SU-DHL-6 (cell line): Measurements from ENCODE around the gene ATP11C.
"Not testable (repeated sequence)": the region's sequence is repeated elsewhere in the genome, so short reads cannot be mapped to it uniquely, and the experiment has no call there.

Source experiments
- H2AFZ ChIP-seq: fragments of 200-600 bp; sonication (generic); 2 replicates; pipeline ENCODE4 v1.6.1; 2014; ENCODE audit warnings: low read depth, mild to moderate bottlenecking, moderate library complexity, mixed read lengths, antibody characterized with exemption, low read length; ENCODE audit not compliant: severe bottlenecking
- H3F3A ChIP-seq: fragments of 200-600 bp; shearing (Covaris generic); 2 replicates; pipeline ENCODE4 v1.6.0; 2016; ENCODE audit warnings: antibody characterized with exemption, mild to moderate bottlenecking; ENCODE audit not compliant: insufficient read depth
- H3K27ac ChIP-seq: fragments of 200-600 bp; sonication (generic); 2 replicates; pipeline ENCODE4 v1.5.1; 2016; ENCODE audit warnings: low read depth, mild to moderate bottlenecking, low read length, moderate library complexity, mixed read lengths
- H3K27me3 ChIP-seq: fragments of 200-600 bp; sonication (generic), shearing (Covaris generic); 2 replicates; pipeline ENCODE4 v1.6.0; 2014; ENCODE audit warnings: mild to moderate bottlenecking, low read length
- H3K36me3 ChIP-seq: fragments of 200-600 bp; sonication (generic); 2 replicates; pipeline ENCODE4 v1.6.1; 2014; ENCODE audit warnings: mild to moderate bottlenecking, low read length, mixed read lengths
- H3K4me2 ChIP-seq: fragments of 300-600, 200-600 bp; shearing (Covaris generic), sonication (generic); 2 replicates; pipeline ENCODE4 v1.6.0; 2014; ENCODE audit warnings: low read length, low read depth, mild to moderate bottlenecking; ENCODE audit not compliant: poor library complexity, severe bottlenecking
- H3K4me3 ChIP-seq: fragments of 200-600 bp; sonication (generic); 2 replicates; pipeline ENCODE4 v1.5.1; 2014; ENCODE audit warnings: antibody characterized with exemption, low read length, mild to moderate bottlenecking, mixed read lengths; ENCODE audit not compliant: insufficient read depth, poor library complexity, severe bottlenecking
- H3K79me2 ChIP-seq: fragments of 200-600 bp; sonication (generic); 2 replicates; pipeline ENCODE4 v1.6.1; 2014; ENCODE audit warnings: mild to moderate bottlenecking, low read length, moderate library complexity; ENCODE audit not compliant: insufficient read depth
- H3K9ac ChIP-seq: fragments of 200-600 bp; sonication (generic); 2 replicates; pipeline ENCODE4 v1.7.0; 2014; ENCODE audit warnings: mild to moderate bottlenecking, low read length
- H3K9me2 ChIP-seq: fragments of 200-600 bp; sonication (generic); replicated peaks from 2 replicates; pipeline ENCODE4 v1.6.1; 2014; ENCODE audit warnings: low read length; ENCODE audit not compliant: insufficient read depth
- H3K9me3 ChIP-seq: fragments of 200-600 bp; sonication (generic); 2 replicates; pipeline ENCODE4 v1.6.1; 2014; ENCODE audit warnings: low read length, mixed read lengths; ENCODE audit not compliant: insufficient read depth
- H4K20me1 ChIP-seq: fragments of 200-600 bp; sonication (generic); 2 replicates; pipeline ENCODE4 v1.6.1; 2014; ENCODE audit warnings: low read depth, mild to moderate bottlenecking, antibody characterized with exemption, low read length, moderate library complexity, mixed read lengths
- EZH2phosphoT487 ChIP-seq: fragments of 200-600 bp; sonication (generic), shearing (Covaris generic); conservative IDR thresholded peaks from 2 replicates; pipeline ENCODE4 v1.6.1; 2018; ENCODE audit warnings: mild to moderate bottlenecking, antibody characterized with exemption, low read length, moderate library complexity, mixed read lengths
- TF ChIP-seq, protein P1 (sequence below): fragments of 200-600 bp; sonication (generic); IDR thresholded peaks from one replicate; pipeline ENCODE4 v1.5.1; 2017; ENCODE audit warnings: antibody characterized with exemption, mild to moderate bottlenecking, low read length, moderate library complexity; ENCODE audit not compliant: insufficient read depth, poor library complexity, severe bottlenecking

ATP11C gene

DNA sequence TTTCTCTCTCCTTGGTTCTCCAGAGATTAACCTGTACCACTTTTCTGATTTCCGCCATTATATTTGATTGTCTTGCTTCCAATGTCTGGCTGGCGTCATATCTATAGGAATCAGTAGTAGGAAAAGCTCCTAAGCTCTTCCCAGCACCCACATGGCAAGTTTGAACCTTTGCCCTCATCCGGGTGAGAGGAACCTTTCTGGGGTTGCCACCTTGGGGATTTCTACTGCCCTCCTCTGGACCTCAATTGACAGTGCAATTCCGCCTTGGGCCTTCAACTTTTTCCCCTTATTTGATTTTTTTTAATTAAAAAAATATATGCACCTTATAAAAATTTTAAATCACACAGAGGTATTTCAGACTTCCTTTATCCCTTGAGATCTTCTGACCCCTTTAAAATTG, 34.4 kb upstream of the ATP11C start:
- Histone ChIP-seq H4K20me1 (no peaks in the 10 kb centered on the region), H3K4me2 (no peak overlapping the region), H3K36me3 (no peaks in the 10 kb centered on the region), H3K9ac (no peak overlapping the region), H2AFZ (no peak overlapping the region), H3K27me3 (no peaks in the 10 kb centered on the region), H3K9me3 (no peaks in the 10 kb centered on the region), H3K27ac (no peak overlapping the region), H3K4me3 (no peak overlapping the region), H3K79me2 (no peaks in the 10 kb centered on the region), H3K9me2 (no peaks in the 10 kb centered on the region), H3F3A (no peaks in the 10 kb centered on the region)
- TF ChIP-seq, protein P1, sequence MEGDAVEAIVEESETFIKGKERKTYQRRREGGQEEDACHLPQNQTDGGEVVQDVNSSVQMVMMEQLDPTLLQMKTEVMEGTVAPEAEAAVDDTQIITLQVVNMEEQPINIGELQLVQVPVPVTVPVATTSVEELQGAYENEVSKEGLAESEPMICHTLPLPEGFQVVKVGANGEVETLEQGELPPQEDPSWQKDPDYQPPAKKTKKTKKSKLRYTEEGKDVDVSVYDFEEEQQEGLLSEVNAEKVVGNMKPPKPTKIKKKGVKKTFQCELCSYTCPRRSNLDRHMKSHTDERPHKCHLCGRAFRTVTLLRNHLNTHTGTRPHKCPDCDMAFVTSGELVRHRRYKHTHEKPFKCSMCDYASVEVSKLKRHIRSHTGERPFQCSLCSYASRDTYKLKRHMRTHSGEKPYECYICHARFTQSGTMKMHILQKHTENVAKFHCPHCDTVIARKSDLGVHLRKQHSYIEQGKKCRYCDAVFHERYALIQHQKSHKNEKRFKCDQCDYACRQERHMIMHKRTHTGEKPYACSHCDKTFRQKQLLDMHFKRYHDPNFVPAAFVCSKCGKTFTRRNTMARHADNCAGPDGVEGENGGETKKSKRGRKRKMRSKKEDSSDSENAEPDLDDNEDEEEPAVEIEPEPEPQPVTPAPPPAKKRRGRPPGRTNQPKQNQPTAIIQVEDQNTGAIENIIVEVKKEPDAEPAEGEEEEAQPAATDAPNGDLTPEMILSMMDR: no peak
- no peak for TF ChIP-seq EZH2phosphoT487

DNA sequence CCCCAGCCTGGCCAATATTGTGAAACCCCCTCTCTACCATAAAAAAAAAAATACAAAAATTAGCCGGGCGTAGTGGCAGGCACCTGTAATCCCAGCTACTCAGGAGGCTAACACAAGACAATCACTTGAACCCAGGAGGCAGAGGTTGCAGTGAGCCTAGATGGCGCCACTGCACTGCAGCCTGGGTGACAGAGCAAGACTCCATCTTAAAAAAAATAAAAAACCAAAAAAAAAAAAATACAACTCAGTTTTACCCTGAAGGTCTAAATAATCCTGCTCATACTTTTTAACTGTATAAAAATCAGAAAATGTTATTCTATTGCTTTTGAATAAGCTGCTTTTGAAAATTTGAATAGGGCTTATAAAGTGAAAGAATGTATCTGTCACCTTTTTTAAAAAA, 33.3 kb upstream of the ATP11C start:
- not testable (repeated sequence) for H3F3A ChIP-seq, H3K79me2 ChIP-seq, H3K27me3 ChIP-seq, H3K9me2 ChIP-seq, H2AFZ ChIP-seq, H3K27ac ChIP-seq, H3K36me3 ChIP-seq, H3K4me2 ChIP-seq, H4K20me1 ChIP-seq, H3K4me3 ChIP-seq, H3K9ac ChIP-seq, H3K9me3 ChIP-seq

DNA sequence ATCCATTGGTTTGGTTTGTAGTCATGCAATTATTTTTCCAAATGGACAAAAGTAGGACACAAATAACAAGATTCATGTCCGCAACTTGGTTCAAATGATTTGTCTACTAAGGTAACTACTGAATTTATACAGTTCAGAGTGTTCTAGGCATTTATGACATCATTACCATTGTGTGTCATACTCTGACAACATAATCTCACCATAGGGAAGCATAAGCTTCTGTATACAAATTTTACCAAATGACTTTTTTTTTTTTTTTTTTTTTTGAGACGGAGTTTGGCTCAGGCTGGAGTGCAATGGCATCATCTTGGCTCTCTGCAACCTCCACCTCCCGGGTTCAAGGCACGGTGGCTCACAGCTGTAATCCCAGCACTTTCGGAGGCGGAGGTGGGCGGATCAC, 32.6 kb upstream of the ATP11C start, which contains the start of gene CXorf66:
Gene CXorf66, minus strand, starts transcription at position 101 of the 400 bp plus-strand sequence. Its CDS starts 25 bp downstream, at position 76.
- Histone ChIP-seq H3K79me2 (no peaks in the 10 kb centered on the region), H4K20me1 (no peaks in the 10 kb centered on the region), H3F3A (no peaks in the 10 kb centered on the region), H3K9ac (no peak within 1 kb of the TSS), H3K9me2 (no peaks in the 10 kb centered on the region), H3K27me3 (no peaks in the 10 kb centered on the region), H3K4me2 (no peak within 1 kb of the TSS), H3K27ac (no peak within 1 kb of the TSS), H3K9me3 (no peaks in the 10 kb centered on the region), H3K36me3 (no peaks in the 10 kb centered on the region), H3K4me3 (no peak within 1 kb of the TSS), H2AFZ (no peak within 1 kb of the TSS)
- TF ChIP-seq EZH2phosphoT487: no peak
- TF ChIP-seq, protein P1: no peak

DNA sequence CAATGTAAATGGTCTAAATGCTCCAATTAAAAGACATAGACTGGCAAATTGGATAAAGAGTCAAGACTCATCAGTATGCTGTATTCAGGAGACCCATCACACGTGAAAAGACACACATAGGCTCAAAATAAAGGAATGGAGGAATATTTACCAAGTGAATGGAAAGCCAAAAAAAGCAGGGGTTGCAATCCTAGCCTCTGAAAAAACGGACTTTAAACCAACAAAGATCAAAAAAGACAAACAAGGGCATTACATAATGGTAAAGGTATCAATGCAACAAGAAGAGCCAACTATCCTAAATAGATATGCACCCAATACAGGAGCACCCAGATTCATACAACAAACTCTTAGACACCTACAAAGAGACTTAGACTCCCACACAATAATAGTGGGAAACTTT, 28.2 kb upstream of the ATP11C start:
- H2AFZ ChIP-seq, H3F3A ChIP-seq, H3K4me2 ChIP-seq, H4K20me1 ChIP-seq, H3K27me3 ChIP-seq, H3K36me3 ChIP-seq, H3K4me3 ChIP-seq, H3K9me3 ChIP-seq, H3K79me2 ChIP-seq, H3K9me2 ChIP-seq, H3K27ac ChIP-seq, H3K9ac ChIP-seq: not testable (repeated sequence)
